HG03064 (cell line): ENCODE data around the gene MZT1.
"Not testable (repeated sequence)": the region's sequence is repeated elsewhere in the genome, so short reads cannot be mapped to it uniquely, and the experiment has no call there.

ENCODE experiments used
- ATAC-seq: cut with Tn5 transposase; IDR thresholded peaks from one replicate; pipeline ENCODE4 v1.9.1; 2021; ENCODE audit warnings: low read depth; ENCODE audit not compliant: unreplicated experiment

Gene MZT1

GRCh38 chr13:72727417-72728289 lies at the start of gene MZT1, which contains the start of gene BORA:
MZT1 (minus strand) TSS chr13:72727629; CDS start chr13:72727602, 27 bp downstream.
BORA (plus strand) TSS chr13:72727923; CDS start chr13:72728941, 1,018 bp downstream.
- ATAC-seq: peak; percentile 97

GRCh38 chr13:72774019-72774418 lies 46.6 kb upstream of the MZT1 start:
- ATAC-seq: no peak

- no peak for ATAC-seq
These were observed 36.0 kb upstream of the MZT1 start for GRCh38 chr13:72763411-72763810.

GRCh38 chr13:72760189-72760588 lies 32.8 kb upstream of the MZT1 start:
- ATAC-seq: no peak

- ATAC-seq: no peak
These were observed 30.5 kb upstream of the MZT1 start for GRCh38 chr13:72757792-72758535.

GRCh38 chr13:72754111-72754510 lies 26.7 kb upstream of the MZT1 start:
- no peak for ATAC-seq

GRCh38 chr13:72751220-72751619 lies 23.8 kb upstream of the MZT1 start:
- no peak for ATAC-seq

- no peak for ATAC-seq
These were observed 17.8 kb upstream of the MZT1 start for GRCh38 chr13:72745260-72745659.

GRCh38 chr13:72740015-72740414 lies 12.6 kb upstream of the MZT1 start:
- no peak for ATAC-seq

GRCh38 chr13:72737033-72737432 lies 9.6 kb upstream of the MZT1 start:
- no peak for ATAC-seq

- ATAC-seq: no peak
These were observed 819 bp upstream of the MZT1 start for GRCh38 chr13:72728290-72728605.

- ATAC-seq: peak; percentile 35
These were observed 558 bp downstream of the MZT1 start for GRCh38 chr13:72726726-72727416.

GRCh38 chr13:72726185-72726584 lies 1.2 kb downstream of the MZT1 start:
- not testable (repeated sequence) for ATAC-seq

GRCh38 chr13:72716776-72717175 lies 10.7 kb downstream of the MZT1 start:
- no peak for ATAC-seq

GRCh38 chr13:72700509-72700908 lies 26.9 kb downstream of the MZT1 start:
- no peak for ATAC-seq

GRCh38 chr13:72698164-72698563 lies 29.3 kb downstream of the MZT1 start:
- no peak for ATAC-seq

GRCh38 chr13:72696579-72696978 lies 30.9 kb downstream of the MZT1 start:
- ATAC-seq: no peak

- ATAC-seq: no peak
These were observed 33.1 kb downstream of the MZT1 start for GRCh38 chr13:72694314-72694713.

- ATAC-seq: no peak
These were observed 33.6 kb downstream of the MZT1 start for GRCh38 chr13:72693832-72694231.

- ATAC-seq: no peak
These were observed 34.4 kb downstream of the MZT1 start for GRCh38 chr13:72692884-72693514.
